K562 (cell line): ENCODE measurements around the gene GLRA3. TPM values are rescaled to one million over a fixed set of nuclear protein-coding genes. Genes with fewer than 3 reads are reported as not detected.

Source experiments
- ATAC-seq: fragments of 200-7000 bp; cut with Tn5 transposase; 3 replicates; pipeline ENCODE4 v1.9.1; 2020; ENCODE audit warnings: moderate library complexity
- BruUV-seq: library from RNA; stranded (reverse); fragments of 400-500 nt; replicated peaks from 2 replicates; lab custom pipeline; 2021; lab: Mats Ljungman, UMichigan
- CTCF ChIA-PET: fragments of 300-600 bp; formaldehyde crosslinking; extraction: SDS; loops from one replicate; lab custom pipeline; 2021; ENCODE audit warnings: low intra/inter-chr PET ratio; lab: Yijun Ruan, JAX
- POLR2A ChIA-PET: fragments of 300-600, 350-650 bp; sonication (Branson Sonifier 250); formaldehyde crosslinking; extraction: SDS; loops from one replicate; lab custom pipeline; 2021; ENCODE audit warnings: antibody characterized with exemption, inconsistent platforms; lab: Yijun Ruan, JAX
- DNase-seq, 4 experiments: peaks; one replicate each; pipeline versions ENCODE4 v3.0.0 to v3.0.0-alpha.2; 2011 to 2018; ENCODE audit warnings: low spot score in 3 of 4, mixed read lengths in 3 of 4; ENCODE audit errors: extremely low read depth in 1 of 4
- FAIRE-seq: peaks from 2 replicates; lab custom pipeline; 2011; peaks lifted over from hg19 to GRCh38; lab: Jason Lieb, UNC
- H2AFZ ChIP-seq: 2 replicates; pipeline ENCODE4 v1.6.0; 2011; ENCODE audit warnings: low read depth, low read length, control low read depth, inconsistent platforms
- H3K27ac ChIP-seq: fragments of 200-600 bp; 3 replicates; pipeline ENCODE4 v1.8.0; 2011; ENCODE audit warnings: low read depth, mild to moderate bottlenecking, control low read depth, inconsistent platforms, low read length, moderate library complexity, mixed read lengths; ENCODE audit errors: extremely low read depth
- H3K27me3 ChIP-seq, 2 experiments: fragments of 300-600 bp in 1 of 2; 2 replicates in 1 of 2; 3 replicates in 1 of 2; pipeline versions ENCODE4 v1.6.0 to v1.8.0; 2011; ENCODE audit warnings: inconsistent platforms in 2 of 2, low read length in 2 of 2, mild to moderate bottlenecking in 1 of 2, mixed read lengths in 1 of 2, moderate library complexity in 1 of 2; ENCODE audit not compliant: control insufficient read depth in 2 of 2, insufficient read depth in 2 of 2
- H3K36me3 ChIP-seq: fragments of 300-600 bp; 3 replicates; pipeline ENCODE4 v1.8.0; 2011; ENCODE audit warnings: mild to moderate bottlenecking, low read length, inconsistent platforms; ENCODE audit not compliant: control insufficient read depth, insufficient read depth
- H3K4me1 ChIP-seq, 2 experiments: fragments of 200-600 bp in 1 of 2; replicated peaks in 1 of 2; 2 replicates in 1 of 2; 3 replicates in 1 of 2; pipeline versions ENCODE4 v1.5.1 to v1.8.0; 2011; ENCODE audit warnings: inconsistent platforms in 2 of 2, low read length in 2 of 2, mild to moderate bottlenecking in 1 of 2, mixed read lengths in 1 of 2, moderate library complexity in 1 of 2; ENCODE audit not compliant: control insufficient read depth in 2 of 2, insufficient read depth in 2 of 2
- H3K4me2 ChIP-seq: 2 replicates; pipeline ENCODE4 v1.6.1; 2011; ENCODE audit warnings: low read length, control low read depth, inconsistent platforms, mixed read lengths; ENCODE audit not compliant: insufficient read depth
- H3K4me3 ChIP-seq: fragments of 200-600 bp; sonication (generic), shearing (Covaris generic); 2 replicates; pipeline ENCODE4 v1.5.1; 2016; ENCODE audit warnings: control low read depth, inconsistent platforms
- H3K79me2 ChIP-seq: fragments of 200-600 bp; 3 replicates; pipeline ENCODE4 v1.8.0; 2011; ENCODE audit warnings: low read length, inconsistent platforms; ENCODE audit not compliant: control insufficient read depth, insufficient read depth
- H3K9ac ChIP-seq, 2 experiments: 2 replicates each; pipeline versions ENCODE4 v1.6.0 to v1.6.1; 2011; ENCODE audit warnings: low read depth in 2 of 2, low read length in 2 of 2, control low read depth in 1 of 2, inconsistent platforms in 1 of 2, mild to moderate bottlenecking in 1 of 2, mixed read lengths in 1 of 2; ENCODE audit not compliant: insufficient read depth in 1 of 2
- H3K9me1 ChIP-seq: one replicate; pipeline ENCODE4 v1.6.0; 2011; ENCODE audit warnings: inconsistent platforms, mild to moderate bottlenecking, low read length, moderate library complexity; ENCODE audit not compliant: control insufficient read depth, insufficient read depth
- H3K9me3 ChIP-seq: replicated peaks from 2 replicates; pipeline ENCODE4 v1.5.1; 2011; ENCODE audit warnings: low read depth, low read length, inconsistent platforms; ENCODE audit not compliant: control insufficient read depth, insufficient read depth
- H4K20me1 ChIP-seq: replicated peaks from 2 replicates; pipeline ENCODE4 v1.6.1; 2011; ENCODE audit warnings: low read length, inconsistent platforms, mixed read lengths; ENCODE audit not compliant: control insufficient read depth, insufficient read depth
- BRD9 ChIP-seq: fragments of 450-650 bp; IDR thresholded peaks from 2 replicates; pipeline ENCODE4 v1.6.1; 2018; ENCODE audit warnings: low read depth; ENCODE audit not compliant: partially characterized antibody
- CREB3 ChIP-seq: fragments of 450-650 bp; conservative IDR thresholded peaks from 2 replicates; pipeline ENCODE4 v1.6.1; 2016; ENCODE audit warnings: missing genetic modification characterization, low read depth, mild to moderate bottlenecking, missing compliant biosample characterization, moderate library complexity
- CREB5 ChIP-seq: fragments of 250-450 bp; sonication (Bioruptor Pico); IDR thresholded peaks from 2 replicates; pipeline ENCODE4 v1.5.0; 2020; ENCODE audit warnings: mild to moderate bottlenecking
- ELK1 ChIP-seq: sonication (generic); formaldehyde crosslinking; IDR thresholded peaks from 2 replicates; pipeline ENCODE4 v1.8.1; 2022; ENCODE audit warnings: missing genetic modification reagents
- JUNB ChIP-seq: fragments of 450-650 bp; formaldehyde crosslinking; conservative IDR thresholded peaks from 2 replicates; pipeline ENCODE4 v1.4.0; 2020; ENCODE audit warnings: mild to moderate bottlenecking
- L3MBTL2 ChIP-seq: fragments of 450-650 bp; IDR thresholded peaks from 2 replicates; pipeline ENCODE4 v1.6.1; 2016; ENCODE audit warnings: mild to moderate bottlenecking, moderate library complexity
- LEF1 ChIP-seq: fragments of 450-650 bp; IDR thresholded peaks from 2 replicates; pipeline ENCODE4 v1.6.1; 2016; ENCODE audit warnings: mild to moderate bottlenecking
- MCM3 ChIP-seq: fragments of 450-650 bp; IDR thresholded peaks from 2 replicates; pipeline ENCODE4 v1.6.1; 2016
- POLR3A ChIP-seq: IDR thresholded peaks from 2 replicates; pipeline ENCODE4 v1.6.1; 2011; ENCODE audit warnings: borderline replicate concordance, mild to moderate bottlenecking, moderate library complexity; ENCODE audit not compliant: insufficient read length, insufficient read depth; ENCODE audit errors: extremely low read depth
- PRDM10 ChIP-seq: fragments of 450-650 bp; IDR thresholded peaks from 2 replicates; pipeline ENCODE4 v1.6.1; 2018; ENCODE audit not compliant: partially characterized antibody
- SRSF7 ChIP-seq: fragments of 200-400 bp; formaldehyde crosslinking; optimal IDR thresholded peaks from 2 replicates; pipeline ENCODE3; 2017; ENCODE audit warnings: mild to moderate bottlenecking, low read depth, low read length
- TRIM28 ChIP-seq: fragments of 450-650 bp; IDR thresholded peaks from 2 replicates; pipeline ENCODE4 v1.6.1; 2017
- ZC3H8 ChIP-seq: fragments of 450-650 bp; IDR thresholded peaks from 2 replicates; pipeline ENCODE4 v1.6.1; 2017
- ZNF41 ChIP-seq: fragments of 250-450 bp; sonication (Bioruptor Pico); conservative IDR thresholded peaks from 2 replicates; pipeline ENCODE4 v1.4.0; 2020; ENCODE audit warnings: mild to moderate bottlenecking
- ZNF507 ChIP-seq: conservative IDR thresholded peaks from 2 replicates; pipeline ENCODE4 v1.6.1; 2017; ENCODE audit warnings: missing genetic modification characterization, missing compliant biosample characterization
- ZNF707 ChIP-seq: fragments of 250-450 bp; sonication (Bioruptor Pico); conservative IDR thresholded peaks from 2 replicates; pipeline ENCODE4 v1.8.0; 2022; ENCODE audit warnings: inconsistent platforms, mild to moderate bottlenecking, moderate library complexity
- ZNF75A ChIP-seq: fragments of 450-650 bp; formaldehyde crosslinking; IDR thresholded peaks from 2 replicates; pipeline ENCODE4 v1.4.0; 2020; ENCODE audit warnings: mild to moderate bottlenecking
- WGBS: fragments of 100-300 bp; shearing (Covaris generic); methylation state at CpG from one replicate; pipeline ENCODE4 v1.1.6; 2016; ENCODE audit warnings: low coverage, mixed read lengths; ENCODE audit not compliant: insufficient coverage; ENCODE audit errors: missing lambda C conversion rate; 5-methylcytosine and 5-hydroxymethylcytosine counted together
- in situ Hi-C: fragments of 300-500 bp; cut with MboI; formaldehyde crosslinking; loops from 4 replicates; pipeline ENCODE4 v1.15.0; 2018; ENCODE audit warnings: inconsistent platforms, mixed read lengths
- intact Hi-C: fragments of 100-400 bp; cut with micrococcal nuclease; formaldehyde crosslinking; loops from 2 replicates; pipeline ENCODE4 v1.14.2; 2022
- polyA plus RNA-seq, 8 experiments: library from polyadenylated mRNA; depleted of rRNA in 4 of 8; stranded (reverse) in 5 of 8; unstranded in 3 of 8; fragments of >200 nt; fragmentation: Nextera tagmentation in 2 of 8; fragmentation: Illumina TruSeq in 1 of 8; extraction: Ambion mirVana in 2 of 8; extraction: Trizol in 1 of 8; gene quantifications; 2 replicates each; pipeline versions ENCODE4 v1.2.1 to v1.2.3, GENCODE V29; 2011 to 2014; ENCODE audit warnings: inconsistent platforms in 1 of 8, missing spikeins in 1 of 8
- total RNA-seq, 7 experiments: library from RNA; depleted of rRNA in 6 of 7; stranded (reverse); fragments of >200 nt in 6 of 7; fragmentation: Illumina TruSeq in 2 of 7; extraction: Trizol in 2 of 7; gene quantifications; 2 replicates each; pipeline versions ENCODE4 v1.2.1 to v1.2.3, GENCODE V29; 2011 to 2021; ENCODE audit warnings: low replicate concordance in 1 of 7

GLRA3 gene
- total and polyA plus RNA-seq, 9 of the 15 experiments (the other 6 are each of a cell fraction or from before 2014, with no cell fraction given), result 0.06 to 0.14 (median 0.08) TPM; not detected in 2

- TF ChIP-seq ELK1 (CRISPR knock-in tag) (no peak), TRIM28 (no peak), LEF1 (no peak), CREB3 (tag) (no peak), JUNB (CRISPR knock-in tag) (no peak), BRD9 (no peak), POLR3A (no peak)
Measured at GRCh38 chr4:174835536-174835935, 6.5 kb upstream of the GLRA3 start (continued).

GRCh38 chr4:174834477-174834876 is 5.4 kb upstream of the GLRA3 start:
- no peak overlapping the region for H2AFZ ChIP-seq
- no peaks in the 10 kb centered on the region for H3K79me2 ChIP-seq
- ATAC-seq (no peak), DNase-seq (no peak), FAIRE-seq (no peak)
- no peaks in the 10 kb centered on the region for H3K9me1 ChIP-seq
- no peak overlapping the region for H3K9ac ChIP-seq
- no peaks in the 10 kb centered on the region for H4K20me1 ChIP-seq
- CTCF ChIA-PET, result no interaction called here
- intact Hi-C loops, result no loop called here
- H3K4me2 ChIP-seq, result no peak overlapping the region
- POLR2A ChIA-PET, result no interaction called here
- H3K4me3 ChIP-seq, result no peak overlapping the region
- BruUV-seq, result no TSS peak
- H3K27ac ChIP-seq, result no peak overlapping the region
- TF ChIP-seq PRDM10 (no peak), SRSF7 (no peak), ZNF75A (no peak), ZC3H8 (no peak), ZNF507 (tag) (no peak), ZNF41 (no peak), L3MBTL2 (no peak), ZNF707 (CRISPR knock-in tag) (no peak), MCM3 (no peak), CREB5 (CRISPR knock-in tag) (no peak)
- WGBS, result 3% methylated on average over 2 of the region's 2 CpGs
- in situ Hi-C loops, result loop anchor here (25.0 kb wide), 1 partner anchor 803 kb away; no protein-coding TSS in a partner anchor
- H3K27me3 ChIP-seq, result no peaks in the 10 kb centered on the region
- no peaks in the 10 kb centered on the region for H3K4me1 ChIP-seq
- H3K36me3 ChIP-seq, result no peaks in the 10 kb centered on the region
- H3K9me3 ChIP-seq, result no peaks in the 10 kb centered on the region
